Keratinocyte (primary cell): ENCODE measurements around the gene TIMM22. TPM values are rescaled to one million over a fixed set of nuclear protein-coding genes. Genes with fewer than 3 reads are reported as not detected.

Experiments used
- DNase-seq: peaks from one replicate; pipeline ENCODE4 v3.0.0-alpha.2; 2011; ENCODE audit warnings: low read depth, missing footprints, low spot score
- FAIRE-seq: peaks from 2 replicates; lab custom pipeline; 2011; peaks lifted over from hg19 to GRCh38; lab: Jason Lieb, UNC
- H2AFZ ChIP-seq: 2 replicates; pipeline ENCODE4 v1.6.0; 2012; ENCODE audit warnings: low read length, control low read depth, inconsistent platforms; ENCODE audit not compliant: control insufficient read depth
- H3K27ac ChIP-seq: 2 replicates; pipeline ENCODE4 v1.5.1; 2011; ENCODE audit warnings: low read length; ENCODE audit not compliant: control insufficient read depth, insufficient read depth
- H3K27me3 ChIP-seq: 3 replicates; pipeline ENCODE4 v1.6.0; 2011; ENCODE audit warnings: low read length; ENCODE audit not compliant: control insufficient read depth, insufficient read depth; ENCODE audit errors: extremely low read depth
- H3K36me3 ChIP-seq, 2 experiments: 2 replicates in 1 of 2; 3 replicates in 1 of 2; pipeline ENCODE4 v1.5.1; 2011; ENCODE audit warnings: low read length in 2 of 2, mild to moderate bottlenecking in 1 of 2; ENCODE audit not compliant: control insufficient read depth in 2 of 2, insufficient read depth in 2 of 2; ENCODE audit errors: extremely low read depth in 1 of 2
- H3K4me1 ChIP-seq: 3 replicates; pipeline ENCODE4 v1.5.1; 2011; ENCODE audit warnings: low read length; ENCODE audit not compliant: control insufficient read depth, insufficient read depth; ENCODE audit errors: extremely low read depth
- H3K4me2 ChIP-seq: 3 replicates; pipeline ENCODE4 v1.6.0; 2011; ENCODE audit warnings: low read depth, low read length; ENCODE audit not compliant: control insufficient read depth, insufficient read depth; ENCODE audit errors: extremely low read depth
- H3K4me3 ChIP-seq, 3 experiments: fragments of 200-600 bp in 1 of 3; sonication (generic) in 1 of 3; 2 replicates in 2 of 3; 3 replicates in 1 of 3; pipeline ENCODE4 v1.5.1; 2011 to 2016; ENCODE audit warnings: low read length in 3 of 3, mild to moderate bottlenecking in 3 of 3, control low read depth in 2 of 3, inconsistent platforms in 1 of 3, low read depth in 1 of 3, mixed read lengths in 1 of 3, mixed run types in 1 of 3, moderate library complexity in 1 of 3; ENCODE audit not compliant: control insufficient read depth in 2 of 3, insufficient read depth in 2 of 3; ENCODE audit errors: extremely low read depth in 1 of 3
- H3K79me2 ChIP-seq: 2 replicates; pipeline ENCODE4 v1.6.0; 2012; ENCODE audit warnings: low read length; ENCODE audit not compliant: control insufficient read depth, insufficient read depth
- H3K9ac ChIP-seq: 3 replicates; pipeline ENCODE4 v1.6.0; 2011; ENCODE audit warnings: low read length; ENCODE audit not compliant: control insufficient read depth, insufficient read depth; ENCODE audit errors: extremely low read depth
- H3K9me1 ChIP-seq: 3 replicates; pipeline ENCODE4 v1.6.0; 2011; ENCODE audit warnings: low read length; ENCODE audit not compliant: control insufficient read depth, insufficient read depth; ENCODE audit errors: extremely low read depth
- H3K9me3 ChIP-seq: 2 replicates; pipeline ENCODE4 v1.5.1; 2012; ENCODE audit warnings: low read depth, low read length; ENCODE audit not compliant: control insufficient read depth
- H4K20me1 ChIP-seq: 3 replicates; pipeline ENCODE4 v1.6.0; 2011; ENCODE audit warnings: low read length; ENCODE audit not compliant: control insufficient read depth, insufficient read depth; ENCODE audit errors: extremely low read depth
- EZH2 ChIP-seq: IDR thresholded peaks from one replicate; pipeline ENCODE4 v1.6.1; 2012; ENCODE audit warnings: inconsistent platforms, mild to moderate bottlenecking, low read length, moderate library complexity
- dilution Hi-C: fragments of 300-500 bp; cut with MboI; formaldehyde crosslinking; loops from one replicate; pipeline ENCODE4 v1.7.0; 2020; ENCODE audit warnings: low sequenced_read_pairs; ENCODE audit not compliant: extremely low pct_ligation_motif_present
- polyA plus RNA-seq, 5 experiments: library from polyadenylated mRNA; depleted of rRNA in 3 of 5; stranded (reverse) in 3 of 5; stranded (forward) in 1 of 5; unstranded in 1 of 5; fragments of >200 nt; gene quantifications; 1 replicate in 1 of 5; 2 replicates in 3 of 5; 3 replicates in 1 of 5; pipeline versions ENCODE4 v1.2.1 to v1.2.3, GENCODE V29; 2011 to 2012; ENCODE audit warnings: missing spikeins in 2 of 5, low read depth in 1 of 5, low replicate concordance in 1 of 5
- TF ChIP-seq, protein P1 (sequence below), 3 experiments: IDR thresholded peaks in 1 of 3; conservative IDR thresholded peaks in 1 of 3; optimal IDR thresholded peaks in 1 of 3; 2 replicates in 2 of 3; 3 replicates in 1 of 3; pipeline versions ENCODE3 to v1.5.1; 2011; ENCODE audit warnings: low read length in 3 of 3, mild to moderate bottlenecking in 3 of 3, moderate library complexity in 2 of 3, control low read depth in 1 of 3, inconsistent platforms in 1 of 3; ENCODE audit not compliant: insufficient read depth in 2 of 3; ENCODE audit errors: extremely low read depth in 1 of 3

TIMM22 gene
- polyA plus RNA-seq, 1 donor (not counting 4 experiments of a cell fraction or from before 2014, with no cell fraction given), result 14.4 TPM

DNA sequence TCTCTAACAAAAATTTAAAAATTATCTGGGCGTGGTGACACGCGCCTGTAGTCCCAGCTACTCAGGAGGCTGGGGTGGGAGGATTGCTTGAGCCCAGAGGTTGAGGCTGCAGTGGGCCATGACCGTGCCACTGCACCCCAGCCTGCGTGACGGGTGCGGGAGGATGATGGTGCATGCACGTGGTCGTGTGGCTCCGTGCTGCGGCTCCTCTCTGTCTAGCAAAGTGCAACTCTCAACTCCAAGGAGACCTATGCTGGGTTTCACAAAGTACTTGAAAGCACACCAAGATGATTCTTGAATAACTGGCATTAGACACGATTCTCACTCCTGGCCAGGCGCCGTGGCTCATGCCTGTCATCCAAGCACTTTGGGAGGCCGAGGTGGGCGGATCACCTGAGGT lies 43.2 kb upstream of the TIMM22 start:
- Histone ChIP-seq H3K27ac (no peak overlapping the region), H3K4me2 (no peak overlapping the region), H4K20me1 (peaks cover 33% of the 10 kb centered on the region), H3K36me3 (peaks cover 0 to 10% of the 10 kb centered on the region in 2 experiments), H3K4me1 (peaks cover 14% of the 10 kb centered on the region), H3K9me3 (no peaks in the 10 kb centered on the region), H3K9ac (no peak overlapping the region), H3K27me3 (no peaks in the 10 kb centered on the region), H3K4me3 (no peak overlapping the region), H2AFZ (no peak overlapping the region), H3K9me1 (peaks cover 3% of the 10 kb centered on the region), H3K79me2 (peaks cover 78% of the 10 kb centered on the region)
- no peak for TF ChIP-seq EZH2
- TF ChIP-seq, protein P1, sequence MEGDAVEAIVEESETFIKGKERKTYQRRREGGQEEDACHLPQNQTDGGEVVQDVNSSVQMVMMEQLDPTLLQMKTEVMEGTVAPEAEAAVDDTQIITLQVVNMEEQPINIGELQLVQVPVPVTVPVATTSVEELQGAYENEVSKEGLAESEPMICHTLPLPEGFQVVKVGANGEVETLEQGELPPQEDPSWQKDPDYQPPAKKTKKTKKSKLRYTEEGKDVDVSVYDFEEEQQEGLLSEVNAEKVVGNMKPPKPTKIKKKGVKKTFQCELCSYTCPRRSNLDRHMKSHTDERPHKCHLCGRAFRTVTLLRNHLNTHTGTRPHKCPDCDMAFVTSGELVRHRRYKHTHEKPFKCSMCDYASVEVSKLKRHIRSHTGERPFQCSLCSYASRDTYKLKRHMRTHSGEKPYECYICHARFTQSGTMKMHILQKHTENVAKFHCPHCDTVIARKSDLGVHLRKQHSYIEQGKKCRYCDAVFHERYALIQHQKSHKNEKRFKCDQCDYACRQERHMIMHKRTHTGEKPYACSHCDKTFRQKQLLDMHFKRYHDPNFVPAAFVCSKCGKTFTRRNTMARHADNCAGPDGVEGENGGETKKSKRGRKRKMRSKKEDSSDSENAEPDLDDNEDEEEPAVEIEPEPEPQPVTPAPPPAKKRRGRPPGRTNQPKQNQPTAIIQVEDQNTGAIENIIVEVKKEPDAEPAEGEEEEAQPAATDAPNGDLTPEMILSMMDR (optimal IDR thresholded peaks at IDR 0.05 in 1 of 3, IDR thresholded peaks at IDR 0.05 in 1 of 3, conservative IDR thresholded peaks at IDR 0.05 in 1 of 3; ENCODE audit: extremely low read depth in 1 of 3, insufficient read depth in 2 of 3, low read length in 3 of 3), result no peak
- dilution Hi-C loops, result no loop called here
- DNase-seq (no peak), FAIRE-seq (no peak)

DNA sequence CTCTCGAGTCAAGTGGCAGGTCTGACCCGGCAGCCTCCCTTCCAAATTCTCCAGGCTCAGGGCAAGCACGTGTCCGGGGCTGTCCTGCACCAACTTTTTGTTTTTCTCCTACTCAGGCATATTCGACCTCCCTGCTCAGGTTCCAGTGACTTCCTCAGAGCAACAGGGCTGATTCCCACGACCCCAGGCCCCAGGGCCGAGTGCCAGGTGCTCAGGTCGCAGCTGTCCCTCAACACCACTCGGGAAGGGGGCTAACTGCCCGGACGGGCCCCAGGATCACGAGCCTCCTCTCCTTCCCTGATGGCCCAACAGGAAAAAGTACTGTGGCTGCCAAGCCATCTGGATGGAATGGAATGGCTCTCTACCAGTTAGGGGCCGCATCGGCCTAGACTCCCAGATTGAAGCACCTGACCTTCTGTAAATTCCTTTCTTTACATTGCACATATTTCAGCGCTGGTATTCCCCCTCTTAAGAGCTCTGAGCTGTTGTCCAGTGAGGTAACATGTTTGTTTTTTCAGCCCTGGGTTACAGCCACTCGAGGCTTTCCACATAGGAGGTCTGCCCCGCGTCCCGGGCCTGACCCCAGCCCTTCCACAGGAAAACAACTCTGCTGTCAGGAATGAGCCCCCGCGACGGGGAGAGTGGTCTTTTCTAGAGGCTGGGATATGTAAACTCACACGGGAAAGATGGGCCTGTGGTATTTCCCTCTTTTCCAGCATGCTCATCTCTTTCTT lies 42.3 kb upstream of the TIMM22 start:
- H3K4me1 ChIP-seq, result peaks cover 13% of the 10 kb centered on the region
- H4K20me1 ChIP-seq, result peaks cover 37% of the 10 kb centered on the region
- no peak overlapping the region for H2AFZ ChIP-seq
- no peak for DNase-seq
- H3K27ac ChIP-seq, result no peak overlapping the region
- H3K9me3 ChIP-seq, result no peaks in the 10 kb centered on the region
- H3K4me2 ChIP-seq, result no peak overlapping the region
- H3K4me3 ChIP-seq, result no peak overlapping the region
- no peak for FAIRE-seq
- H3K36me3 ChIP-seq, result peaks cover 0 to 10% of the 10 kb centered on the region in 2 experiments
- peaks cover 85% of the 10 kb centered on the region for H3K79me2 ChIP-seq
- no peak overlapping the region for H3K9ac ChIP-seq
- no peaks in the 10 kb centered on the region for H3K27me3 ChIP-seq
- peaks cover 3% of the 10 kb centered on the region for H3K9me1 ChIP-seq
- no peak for TF ChIP-seq EZH2
- TF ChIP-seq, protein P1 (optimal IDR thresholded peaks at IDR 0.05 in 1 of 3, IDR thresholded peaks at IDR 0.05 in 1 of 3, conservative IDR thresholded peaks at IDR 0.05 in 1 of 3; ENCODE audit: extremely low read depth in 1 of 3, insufficient read depth in 2 of 3, low read length in 3 of 3), result no peak
- dilution Hi-C loops, result no loop called here
